Neural cell (in vitro differentiated cells): ENCODE data around the gene GPATCH11.

ENCODE experiments used
- CTCF ChIP-seq: fragments of 450-650 bp; IDR thresholded peaks from 2 replicates; pipeline ENCODE4 v1.5.1; 2014; ENCODE audit warnings: antibody characterized with exemption, mild to moderate bottlenecking, moderate library complexity; ENCODE audit not compliant: poor library complexity, severe bottlenecking
- EP300 ChIP-seq: fragments of 450-650 bp; conservative IDR thresholded peaks from 2 replicates; pipeline ENCODE4 v1.6.1; 2014; ENCODE audit warnings: antibody characterized with exemption, mild to moderate bottlenecking, moderate library complexity; ENCODE audit not compliant: poor library complexity, severe bottlenecking
- MXI1 ChIP-seq: fragments of 450-650 bp; conservative IDR thresholded peaks from 2 replicates; pipeline ENCODE4 v1.6.1; 2014; ENCODE audit warnings: antibody characterized with exemption, mild to moderate bottlenecking; ENCODE audit not compliant: poor library complexity, severe bottlenecking
- RAD21 ChIP-seq: fragments of 450-650 bp; conservative IDR thresholded peaks from 2 replicates; pipeline ENCODE4 v1.6.1; 2014; ENCODE audit warnings: antibody characterized with exemption, mild to moderate bottlenecking, moderate library complexity
- TAF1 ChIP-seq: IDR thresholded peaks from 2 replicates; pipeline ENCODE4 v1.6.1; 2012; ENCODE audit warnings: low read depth

- TF ChIP-seq CTCF, result no peak
- no peak for TF ChIP-seq TAF1
- no peak for TF ChIP-seq EP300
- no peak for TF ChIP-seq RAD21
- TF ChIP-seq MXI1, result no peak
Observed at GRCh38 chr2:37104178-37104577, 19.9 kb downstream of the GPATCH11 start.
